Activated naive CD4-positive, alpha-beta T cell treated with anti-CD3 and anti-CD28 coated beads, Interleukin-2, amount 50 U/mL, for 24 hours (primary cell): Measurements from ENCODE around the gene CEP70.
"Not testable (repeated sequence)": the region's sequence is repeated elsewhere in the genome, so short reads cannot be mapped to it uniquely, and the experiment has no call there.

Source experiments
- H3K27ac Mint-ChIP-seq: one replicate; pipeline ENCODE4 v1.8.0; 2021; ENCODE audit warnings: mild to moderate bottlenecking, mixed read lengths
- H3K27me3 Mint-ChIP-seq: one replicate; pipeline ENCODE4 v1.8.0; 2021; ENCODE audit warnings: mixed read lengths
- H3K36me3 Mint-ChIP-seq: one replicate; pipeline ENCODE4 v1.8.0; 2021; ENCODE audit warnings: mixed read lengths
- H3K4me1 Mint-ChIP-seq: one replicate; pipeline ENCODE4 v1.8.0; 2021; ENCODE audit warnings: mixed read lengths
- H3K4me3 Mint-ChIP-seq: one replicate; pipeline ENCODE4 v1.8.0; 2021; ENCODE audit warnings: mild to moderate bottlenecking, mixed read lengths
- H3K9me3 Mint-ChIP-seq: one replicate; pipeline ENCODE4 v1.8.0; 2021; ENCODE audit warnings: mixed read lengths

Gene CEP70

GRCh38 chr3:138457863-138458735 is 136.0 kb downstream of the CEP70 start:
- Mint-ChIP-seq H3K36me3 (no peaks in the 10 kb centered on the region), H3K9me3 (no peaks in the 10 kb centered on the region), H3K4me3 (no peak overlapping the region), H3K27ac (no peak overlapping the region), H3K27me3 (peaks cover 1% of the 10 kb centered on the region), H3K4me1 (peaks cover 7% of the 10 kb centered on the region)

- Mint-ChIP-seq H3K4me1 (peaks cover 7% of the 10 kb centered on the region), H3K27me3 (peaks cover 1% of the 10 kb centered on the region), H3K36me3 (no peaks in the 10 kb centered on the region), H3K27ac (no peak overlapping the region), H3K4me3 (no peak overlapping the region), H3K9me3 (no peaks in the 10 kb centered on the region)
Observed at GRCh38 chr3:138456961-138457862, 136.8 kb downstream of the CEP70 start.

- Mint-ChIP-seq H3K4me1 (peaks cover 7% of the 10 kb centered on the region), H3K27ac (no peak overlapping the region), H3K36me3 (no peaks in the 10 kb centered on the region), H3K27me3 (peaks cover 1% of the 10 kb centered on the region), H3K4me3 (no peak overlapping the region), H3K9me3 (no peaks in the 10 kb centered on the region)
Observed at GRCh38 chr3:138455801-138456716, 138.0 kb downstream of the CEP70 start.

GRCh38 chr3:138453940-138454339 is 140.1 kb downstream of the CEP70 start:
- not testable (repeated sequence) for H3K9me3 Mint-ChIP-seq, H3K27me3 Mint-ChIP-seq, H3K36me3 Mint-ChIP-seq, H3K4me3 Mint-ChIP-seq, H3K27ac Mint-ChIP-seq, H3K4me1 Mint-ChIP-seq

GRCh38 chr3:138452436-138452835 is 141.6 kb downstream of the CEP70 start:
- Mint-ChIP-seq H3K36me3 (no peaks in the 10 kb centered on the region), H3K27ac (no peak overlapping the region), H3K4me3 (no peak overlapping the region), H3K4me1 (peaks cover 7% of the 10 kb centered on the region), H3K27me3 (no peaks in the 10 kb centered on the region), H3K9me3 (no peaks in the 10 kb centered on the region)

- Mint-ChIP-seq H3K9me3 (no peaks in the 10 kb centered on the region), H3K36me3 (no peaks in the 10 kb centered on the region), H3K27ac (no peak overlapping the region), H3K4me3 (no peak overlapping the region), H3K4me1 (peaks cover 7% of the 10 kb centered on the region), H3K27me3 (no peaks in the 10 kb centered on the region)
Observed at GRCh38 chr3:138451595-138452162, 142.4 kb downstream of the CEP70 start.

- Mint-ChIP-seq H3K27ac (no peak overlapping the region), H3K9me3 (no peaks in the 10 kb centered on the region), H3K27me3 (no peaks in the 10 kb centered on the region), H3K4me3 (no peak overlapping the region), H3K36me3 (no peaks in the 10 kb centered on the region), H3K4me1 (peaks cover 3% of the 10 kb centered on the region)
Observed at GRCh38 chr3:138450704-138451424, 143.2 kb downstream of the CEP70 start.

- Mint-ChIP-seq H3K27ac (no peak overlapping the region), H3K4me3 (no peak overlapping the region), H3K36me3 (no peaks in the 10 kb centered on the region), H3K4me1 (no peaks in the 10 kb centered on the region), H3K9me3 (no peaks in the 10 kb centered on the region), H3K27me3 (no peaks in the 10 kb centered on the region)
Observed at GRCh38 chr3:138450181-138450580, 143.9 kb downstream of the CEP70 start.

GRCh38 chr3:138449490-138449889 is 144.6 kb downstream of the CEP70 start:
- no peaks in the 10 kb centered on the region for H3K36me3 Mint-ChIP-seq
- no peak overlapping the region for H3K27ac Mint-ChIP-seq
- H3K9me3 Mint-ChIP-seq: no peaks in the 10 kb centered on the region
- no peaks in the 10 kb centered on the region for H3K4me1 Mint-ChIP-seq
- H3K27me3 Mint-ChIP-seq: no peaks in the 10 kb centered on the region
- no peak overlapping the region for H3K4me3 Mint-ChIP-seq

GRCh38 chr3:138448631-138449030 is 145.4 kb downstream of the CEP70 start:
- H3K27me3 Mint-ChIP-seq: no peaks in the 10 kb centered on the region
- H3K36me3 Mint-ChIP-seq: no peaks in the 10 kb centered on the region
- no peak overlapping the region for H3K4me3 Mint-ChIP-seq
- H3K4me1 Mint-ChIP-seq: no peaks in the 10 kb centered on the region
- H3K27ac Mint-ChIP-seq: no peak overlapping the region
- H3K9me3 Mint-ChIP-seq: no peaks in the 10 kb centered on the region

- Mint-ChIP-seq H3K36me3 (no peaks in the 10 kb centered on the region), H3K4me1 (no peaks in the 10 kb centered on the region), H3K9me3 (no peaks in the 10 kb centered on the region), H3K27ac (no peak overlapping the region), H3K4me3 (no peak overlapping the region), H3K27me3 (no peaks in the 10 kb centered on the region)
Observed at GRCh38 chr3:138445654-138446053, 148.4 kb downstream of the CEP70 start.

- H3K4me3 Mint-ChIP-seq: no peak overlapping the region
- H3K27me3 Mint-ChIP-seq: no peaks in the 10 kb centered on the region
- no peaks in the 10 kb centered on the region for H3K4me1 Mint-ChIP-seq
- H3K36me3 Mint-ChIP-seq: no peaks in the 10 kb centered on the region
- H3K27ac Mint-ChIP-seq: no peak overlapping the region
- no peaks in the 10 kb centered on the region for H3K9me3 Mint-ChIP-seq
Observed at GRCh38 chr3:138445236-138445635, 148.8 kb downstream of the CEP70 start.
